KMS-11 (cell line): ENCODE measurements around the gene AAK1.

Experiments
- H2AFZ ChIP-seq: fragments of 200-600 bp; sonication (generic); 2 replicates; pipeline ENCODE4 v1.6.1; 2016; ENCODE audit warnings: antibody characterized with exemption, mixed run types, low read depth
- H3K27ac ChIP-seq: fragments of 200-600 bp; sonication (generic); 2 replicates; pipeline ENCODE4 v1.6.1; 2016; ENCODE audit warnings: mild to moderate bottlenecking, mixed run types
- H3K27me3 ChIP-seq: fragments of 200-600 bp; sonication (generic); 2 replicates; pipeline ENCODE4 v1.6.1; 2017; ENCODE audit warnings: mild to moderate bottlenecking, low read depth, mixed run types, moderate library complexity; ENCODE audit not compliant: insufficient read depth
- H3K36me3 ChIP-seq: fragments of 200-600 bp; sonication (generic); 2 replicates; pipeline ENCODE4 v1.6.1; 2017; ENCODE audit warnings: mild to moderate bottlenecking, mixed run types; ENCODE audit not compliant: insufficient read depth
- H3K4me1 ChIP-seq: fragments of 200-600 bp; sonication (generic); 2 replicates; pipeline ENCODE4 v1.6.1; 2016; ENCODE audit warnings: mild to moderate bottlenecking, low read depth, mixed run types; ENCODE audit not compliant: poor library complexity, severe bottlenecking
- H3K4me2 ChIP-seq: fragments of 200-600 bp; sonication (generic); 2 replicates; pipeline ENCODE4 v1.7.0; 2016; ENCODE audit warnings: mild to moderate bottlenecking, mixed run types
- H3K4me3 ChIP-seq: fragments of 200-600 bp; sonication (generic); IDR thresholded peaks from 2 replicates; pipeline ENCODE4 v1.6.1; 2017; ENCODE audit warnings: low read depth, low read length, mixed read lengths; ENCODE audit not compliant: insufficient read depth
- H3K79me2 ChIP-seq: fragments of 200-600 bp; sonication (generic); 2 replicates; pipeline ENCODE4 v1.6.1; 2016; ENCODE audit warnings: low read depth, mixed run types; ENCODE audit not compliant: insufficient read depth
- H3K9ac ChIP-seq: fragments of 200-600 bp; sonication (generic); 2 replicates; pipeline ENCODE4 v1.6.1; 2016; ENCODE audit warnings: mild to moderate bottlenecking, mixed run types
- H4K20me1 ChIP-seq: fragments of 200-600 bp; sonication (generic); 2 replicates; pipeline ENCODE4 v1.6.1; 2016; ENCODE audit warnings: mild to moderate bottlenecking, mixed run types; ENCODE audit not compliant: insufficient read depth
- TF ChIP-seq, protein P1 (sequence below): fragments of 200-600 bp; sonication (generic); conservative IDR thresholded peaks from 2 replicates; pipeline ENCODE4 v1.6.1; 2017; ENCODE audit warnings: low read depth, mild to moderate bottlenecking, antibody characterized with exemption, low read length, moderate library complexity, mixed read lengths

AAK1 gene

GRCh38 chr2:69416147-69416546 is 227.4 kb downstream of the AAK1 start:
- Histone ChIP-seq H3K27ac (no peak overlapping the region), H3K36me3 (0 out of 2 replicates have a peak, but pooled peaks cover 3% of the 10 kb centered on the region), H3K27me3 (no peaks in the 10 kb centered on the region), H3K4me3 (no peak overlapping the region), H3K4me1 (no peaks in the 10 kb centered on the region), H3K9ac (no peak overlapping the region), H2AFZ (no peak overlapping the region), H4K20me1 (no peaks in the 10 kb centered on the region), H3K4me2 (no peak overlapping the region), H3K79me2 (no peaks in the 10 kb centered on the region)
- TF ChIP-seq, protein P1, sequence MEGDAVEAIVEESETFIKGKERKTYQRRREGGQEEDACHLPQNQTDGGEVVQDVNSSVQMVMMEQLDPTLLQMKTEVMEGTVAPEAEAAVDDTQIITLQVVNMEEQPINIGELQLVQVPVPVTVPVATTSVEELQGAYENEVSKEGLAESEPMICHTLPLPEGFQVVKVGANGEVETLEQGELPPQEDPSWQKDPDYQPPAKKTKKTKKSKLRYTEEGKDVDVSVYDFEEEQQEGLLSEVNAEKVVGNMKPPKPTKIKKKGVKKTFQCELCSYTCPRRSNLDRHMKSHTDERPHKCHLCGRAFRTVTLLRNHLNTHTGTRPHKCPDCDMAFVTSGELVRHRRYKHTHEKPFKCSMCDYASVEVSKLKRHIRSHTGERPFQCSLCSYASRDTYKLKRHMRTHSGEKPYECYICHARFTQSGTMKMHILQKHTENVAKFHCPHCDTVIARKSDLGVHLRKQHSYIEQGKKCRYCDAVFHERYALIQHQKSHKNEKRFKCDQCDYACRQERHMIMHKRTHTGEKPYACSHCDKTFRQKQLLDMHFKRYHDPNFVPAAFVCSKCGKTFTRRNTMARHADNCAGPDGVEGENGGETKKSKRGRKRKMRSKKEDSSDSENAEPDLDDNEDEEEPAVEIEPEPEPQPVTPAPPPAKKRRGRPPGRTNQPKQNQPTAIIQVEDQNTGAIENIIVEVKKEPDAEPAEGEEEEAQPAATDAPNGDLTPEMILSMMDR, result no peak
